Thyroid gland (tissue), 4 donors: ENCODE measurements around the gene DTHD1.

Source experiments
- CTCF ChIP-seq, 6 experiments: fragments of 200-600 bp in 3 of 6; fragments of 450-650 bp in 3 of 6; sonication (generic) in 3 of 6; IDR thresholded peaks; one replicate each; pipeline ENCODE4 v1.5.1; 2016 to 2019; ENCODE audit warnings: antibody characterized with exemption in 6 of 6, mild to moderate bottlenecking in 2 of 6, inconsistent platforms in 1 of 6, moderate library complexity in 1 of 6
- POLR2A ChIP-seq, 2 donors: fragments of 450-650 bp; IDR thresholded peaks; one replicate each; pipeline ENCODE4 v1.6.1; 2017; ENCODE audit warnings: antibody characterized with exemption in 2 of 2, mild to moderate bottlenecking in 2 of 2, moderate library complexity in 1 of 2

GRCh38 chr4:36388710-36389109 is 107.3 kb downstream of the DTHD1 start:
- TF ChIP-seq POLR2A (IDR thresholded peaks at IDR 0.05): no peak
- TF ChIP-seq CTCF (IDR thresholded peaks at IDR 0.05): no peak
